Nephron (organoid): Measurements from ENCODE around the gene PA2G4.

Source experiments
- H3K27ac Mint-ChIP-seq, 3 experiments: 2 replicates each; pipeline ENCODE4 v1.8.0; 2020; ENCODE audit warnings: mixed read lengths in 3 of 3, mild to moderate bottlenecking in 2 of 3, moderate library complexity in 1 of 3
- H3K27me3 Mint-ChIP-seq: 2 replicates; pipeline ENCODE4 v1.8.0; 2021; ENCODE audit warnings: low read depth, mild to moderate bottlenecking, moderate library complexity, mixed read lengths
- H3K36me3 Mint-ChIP-seq: 2 replicates; pipeline ENCODE4 v1.8.0; 2020; ENCODE audit warnings: low read depth, mixed read lengths
- H3K4me1 Mint-ChIP-seq: 2 replicates; pipeline ENCODE4 v1.8.0; 2020; ENCODE audit warnings: mixed read lengths
- H3K4me3 Mint-ChIP-seq, 3 experiments: 2 replicates each; pipeline ENCODE4 v1.8.0; 2020; ENCODE audit warnings: mild to moderate bottlenecking in 3 of 3, mixed read lengths in 3 of 3, moderate library complexity in 2 of 3
- H3K9me3 Mint-ChIP-seq: 2 replicates; pipeline ENCODE4 v1.8.0; 2020; ENCODE audit warnings: mixed read lengths
- TF ChIP-seq, protein P1 (sequence below), 3 experiments: fragments of 200-600 bp; sonication (generic); IDR thresholded peaks; one replicate each; pipeline ENCODE4 v1.5.0; 2021; ENCODE audit warnings: antibody characterized with exemption in 3 of 3; ENCODE audit not compliant: unreplicated experiment in 3 of 3

Gene PA2G4

DNA sequence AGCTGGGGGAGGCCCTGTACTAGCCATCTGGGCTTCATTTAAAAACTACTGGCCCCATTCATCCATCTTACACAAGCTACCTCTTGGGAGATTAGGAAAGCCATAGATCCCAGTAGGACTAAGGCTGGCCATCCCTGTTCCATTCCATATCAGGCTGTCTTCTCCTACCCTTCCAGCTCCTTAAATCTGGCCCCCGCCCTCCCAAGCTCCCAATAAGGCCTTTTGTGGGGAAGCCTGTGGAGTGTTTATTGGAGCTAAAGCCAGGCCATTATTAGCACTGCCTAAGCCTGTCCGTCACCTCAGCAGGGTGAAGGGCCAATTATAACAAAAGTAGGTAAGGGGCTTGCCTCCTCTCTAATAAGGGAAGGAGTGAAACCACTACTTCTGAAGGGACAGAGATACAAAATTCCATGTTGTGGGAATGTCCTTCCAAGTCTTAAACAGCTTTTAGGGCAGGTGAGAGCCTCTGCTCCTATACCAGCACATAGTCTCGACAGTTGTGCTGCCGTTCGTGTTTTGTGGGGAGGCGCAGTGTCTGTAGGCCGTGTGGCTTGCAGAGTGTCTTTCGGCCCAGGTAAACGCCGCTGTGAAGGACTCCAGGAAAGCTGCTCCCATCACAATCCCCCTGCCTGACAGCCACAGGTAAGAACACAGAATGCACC, 57.5 kb downstream of the PA2G4 start:
- H3K27ac Mint-ChIP-seq: peak overlapping the region; percentile 58 to 100 (median 99)
- H3K9me3 Mint-ChIP-seq: no peaks in the 10 kb centered on the region
- H3K4me1 Mint-ChIP-seq: peaks cover 43% of the 10 kb centered on the region
- H3K36me3 Mint-ChIP-seq: peaks cover 65% of the 10 kb centered on the region
- peak overlapping the region; percentile 94 to 97 (median 96) for H3K4me3 Mint-ChIP-seq
- TF ChIP-seq, protein P1, sequence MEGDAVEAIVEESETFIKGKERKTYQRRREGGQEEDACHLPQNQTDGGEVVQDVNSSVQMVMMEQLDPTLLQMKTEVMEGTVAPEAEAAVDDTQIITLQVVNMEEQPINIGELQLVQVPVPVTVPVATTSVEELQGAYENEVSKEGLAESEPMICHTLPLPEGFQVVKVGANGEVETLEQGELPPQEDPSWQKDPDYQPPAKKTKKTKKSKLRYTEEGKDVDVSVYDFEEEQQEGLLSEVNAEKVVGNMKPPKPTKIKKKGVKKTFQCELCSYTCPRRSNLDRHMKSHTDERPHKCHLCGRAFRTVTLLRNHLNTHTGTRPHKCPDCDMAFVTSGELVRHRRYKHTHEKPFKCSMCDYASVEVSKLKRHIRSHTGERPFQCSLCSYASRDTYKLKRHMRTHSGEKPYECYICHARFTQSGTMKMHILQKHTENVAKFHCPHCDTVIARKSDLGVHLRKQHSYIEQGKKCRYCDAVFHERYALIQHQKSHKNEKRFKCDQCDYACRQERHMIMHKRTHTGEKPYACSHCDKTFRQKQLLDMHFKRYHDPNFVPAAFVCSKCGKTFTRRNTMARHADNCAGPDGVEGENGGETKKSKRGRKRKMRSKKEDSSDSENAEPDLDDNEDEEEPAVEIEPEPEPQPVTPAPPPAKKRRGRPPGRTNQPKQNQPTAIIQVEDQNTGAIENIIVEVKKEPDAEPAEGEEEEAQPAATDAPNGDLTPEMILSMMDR (IDR thresholded peaks at IDR 0.05; ENCODE audit: unreplicated experiment in 3 of 3): no peak
- H3K27me3 Mint-ChIP-seq: no peaks in the 10 kb centered on the region

DNA sequence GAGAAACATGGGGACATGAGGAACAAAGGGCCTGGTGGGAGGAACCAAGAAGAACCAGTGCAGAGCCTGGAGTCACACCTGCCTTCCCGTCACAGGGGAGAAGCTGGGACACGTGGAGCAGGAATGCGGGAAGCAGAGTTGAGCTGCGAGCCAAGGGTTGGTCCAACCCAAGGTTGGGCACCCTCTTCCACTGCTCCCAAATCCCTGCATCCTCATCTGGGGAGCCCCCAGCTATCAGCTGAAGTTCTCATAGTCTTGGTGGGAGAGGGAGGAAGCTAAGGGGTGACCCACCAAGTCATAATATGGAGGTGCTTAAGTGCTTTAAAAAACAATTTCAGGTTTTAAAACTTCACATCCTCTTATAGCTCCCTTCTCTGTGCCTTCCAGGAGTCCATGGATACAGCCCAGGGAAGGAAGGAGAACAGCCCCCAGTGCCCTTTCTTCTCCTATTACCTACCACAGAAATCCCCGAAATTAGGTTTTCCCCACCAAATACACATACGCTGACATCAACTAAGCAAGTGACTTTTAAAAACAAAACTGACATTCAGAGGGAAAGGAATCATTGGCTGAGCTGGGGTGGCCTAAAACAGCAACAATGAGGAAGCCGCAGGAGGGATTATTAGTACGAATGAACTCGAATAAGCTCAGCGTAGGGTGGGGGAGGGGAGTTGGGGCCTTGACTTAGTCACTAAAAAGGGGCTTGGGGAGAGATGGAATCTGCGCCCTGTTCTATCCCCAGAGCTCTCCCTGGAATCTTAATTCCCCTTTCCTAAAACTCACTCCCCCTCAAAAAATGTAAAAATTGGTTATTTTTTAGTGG, 58.3 kb downstream of the PA2G4 start:
- H3K27me3 Mint-ChIP-seq: no peaks in the 10 kb centered on the region
- H3K27ac Mint-ChIP-seq: peak overlapping the region; percentile 11 to 56 (median 30)
- peaks cover 40% of the 10 kb centered on the region for H3K4me1 Mint-ChIP-seq
- peak overlapping the region; percentile 25 to 72 (median 46) for H3K4me3 Mint-ChIP-seq
- TF ChIP-seq, protein P1 (IDR thresholded peaks at IDR 0.05; ENCODE audit: unreplicated experiment in 3 of 3): no peak
- H3K9me3 Mint-ChIP-seq: no peaks in the 10 kb centered on the region
- H3K36me3 Mint-ChIP-seq: peaks cover 69% of the 10 kb centered on the region
